Measurements from ENCODE around the gene HIGD2A. TPM values are rescaled to one million over a fixed set of nuclear protein-coding genes. Genes with fewer than 3 reads are reported as not detected.

Gene HIGD2A
- total and polyA plus RNA-seq, 2 donors (not counting 3 experiments of a cell fraction or from before 2014, with no cell fraction given), result 96.2 to 210 TPM

DNA sequence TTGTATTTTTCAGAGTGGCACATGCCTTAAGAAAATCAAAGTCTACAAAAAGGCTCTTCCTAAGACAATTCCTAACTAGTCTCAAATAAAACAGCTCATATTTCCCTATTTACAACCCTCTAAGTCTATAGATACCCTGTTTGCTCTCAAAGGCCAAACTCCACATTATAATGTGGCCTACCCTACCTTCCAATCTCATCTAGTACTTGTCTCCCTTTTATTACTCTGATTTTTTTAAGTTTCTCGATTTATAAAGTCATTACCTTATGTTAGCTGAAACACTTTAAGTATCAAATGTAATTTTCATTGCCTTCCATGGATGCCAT, 46.4 kb upstream of the HIGD2A start:
- Histone ChIP-seq H3K9me1 (replicated peaks; ENCODE audit: control insufficient read depth, extremely low read depth, insufficient read depth, low read length) (no peaks in the 10 kb centered on the region), H3K4me1 (ENCODE audit: control insufficient read depth, extremely low read depth, insufficient read depth, low read length) (no peaks in the 10 kb centered on the region), H3K27ac (ENCODE audit: insufficient read depth, low read depth, low read length) (no peak overlapping the region), H3K4me2 (ENCODE audit: insufficient read depth, low read length) (no peak overlapping the region), H3K79me2 (ENCODE audit: control insufficient read depth, insufficient read depth, low read length) (no peaks in the 10 kb centered on the region), H4K20me1 (replicated peaks; ENCODE audit: control insufficient read depth, extremely low read depth, insufficient read depth, low read length) (no peaks in the 10 kb centered on the region), H3K36me3 (ENCODE audit: control insufficient read depth in 2 of 2, extremely low read depth in 1 of 2, insufficient read depth in 2 of 2, low read length in 2 of 2) (peaks cover 5% of the 10 kb centered on the region in 2 experiments), H3K9me3 (replicated peaks; ENCODE audit: control insufficient read depth, insufficient read depth, low read length) (no peaks in the 10 kb centered on the region), H3K27me3 (ENCODE audit: control insufficient read depth in 2 of 2, insufficient read depth in 2 of 2, low read length in 2 of 2) (no peaks in the 10 kb centered on the region), H3K9ac (replicated peaks; ENCODE audit: extremely low read depth, insufficient read depth, low read length) (no peak overlapping the region), H2AFZ (ENCODE audit: low read depth, low read length) (no peak overlapping the region), H3K4me3 (replicated peaks in 1 of 3; ENCODE audit: insufficient read depth in 1 of 3, low read depth in 1 of 3, low read length in 3 of 3) (no peak overlapping the region)
- CTCF ChIA-PET, result no interaction called here
- no TSS peak for BruUV-seq (replicated peaks)
- TF ChIP-seq, protein P1, sequence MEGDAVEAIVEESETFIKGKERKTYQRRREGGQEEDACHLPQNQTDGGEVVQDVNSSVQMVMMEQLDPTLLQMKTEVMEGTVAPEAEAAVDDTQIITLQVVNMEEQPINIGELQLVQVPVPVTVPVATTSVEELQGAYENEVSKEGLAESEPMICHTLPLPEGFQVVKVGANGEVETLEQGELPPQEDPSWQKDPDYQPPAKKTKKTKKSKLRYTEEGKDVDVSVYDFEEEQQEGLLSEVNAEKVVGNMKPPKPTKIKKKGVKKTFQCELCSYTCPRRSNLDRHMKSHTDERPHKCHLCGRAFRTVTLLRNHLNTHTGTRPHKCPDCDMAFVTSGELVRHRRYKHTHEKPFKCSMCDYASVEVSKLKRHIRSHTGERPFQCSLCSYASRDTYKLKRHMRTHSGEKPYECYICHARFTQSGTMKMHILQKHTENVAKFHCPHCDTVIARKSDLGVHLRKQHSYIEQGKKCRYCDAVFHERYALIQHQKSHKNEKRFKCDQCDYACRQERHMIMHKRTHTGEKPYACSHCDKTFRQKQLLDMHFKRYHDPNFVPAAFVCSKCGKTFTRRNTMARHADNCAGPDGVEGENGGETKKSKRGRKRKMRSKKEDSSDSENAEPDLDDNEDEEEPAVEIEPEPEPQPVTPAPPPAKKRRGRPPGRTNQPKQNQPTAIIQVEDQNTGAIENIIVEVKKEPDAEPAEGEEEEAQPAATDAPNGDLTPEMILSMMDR (IDR thresholded peaks at IDR 0.05; ENCODE audit: extremely low read depth in 1 of 2, insufficient read depth in 1 of 2, low read depth in 1 of 2, low read length in 2 of 2), result no peak
- TF ChIP-seq JUN (IDR thresholded peaks at IDR 0.05; ENCODE audit: borderline replicate concordance, insufficient read depth, insufficient read length, low read depth), result no peak
- no peak for TF ChIP-seq POLR2A (IDR thresholded peaks at IDR 0.05; ENCODE audit: low read depth, low read length)
- TF ChIP-seq EZH2 (IDR thresholded peaks at IDR 0.05; ENCODE audit: borderline replicate concordance, low read depth, low read length, severe bottlenecking), result no peak
- no peak for TF ChIP-seq GATA2 (IDR thresholded peaks at IDR 0.05; ENCODE audit: insufficient read depth, insufficient read length, low read depth, low read length)
- TF ChIP-seq MYC (IDR thresholded peaks at IDR 0.05; ENCODE audit: low read depth, low read length), result no peak
- no peak for TF ChIP-seq FOS (IDR thresholded peaks at IDR 0.05; ENCODE audit: borderline replicate concordance, insufficient read depth, low read length)
- no peak for TF ChIP-seq POLR2AphosphoS5 (IDR thresholded peaks at IDR 0.05; ENCODE audit: insufficient read depth, low read depth, low read length)
- TF ChIP-seq, protein P2, sequence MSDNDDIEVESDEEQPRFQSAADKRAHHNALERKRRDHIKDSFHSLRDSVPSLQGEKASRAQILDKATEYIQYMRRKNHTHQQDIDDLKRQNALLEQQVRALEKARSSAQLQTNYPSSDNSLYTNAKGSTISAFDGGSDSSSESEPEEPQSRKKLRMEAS (IDR thresholded peaks at IDR 0.05; ENCODE audit: insufficient read depth, insufficient read length), result no peak
- FAIRE-seq (no peak), DNase-seq (ENCODE audit: low read depth, low spot score) (no peak)
- POLR2A ChIA-PET, result no interaction called here
- dilution Hi-C loops (cut with MboI; ENCODE audit: extremely low pct_ligation_motif_present, low sequenced_read_pairs), result no loop called here
- intact Hi-C loops (cut with micrococcal nuclease), result no loop called here
